ENCODE data around the gene TSHZ2.

The TSHZ2 gene

DNA sequence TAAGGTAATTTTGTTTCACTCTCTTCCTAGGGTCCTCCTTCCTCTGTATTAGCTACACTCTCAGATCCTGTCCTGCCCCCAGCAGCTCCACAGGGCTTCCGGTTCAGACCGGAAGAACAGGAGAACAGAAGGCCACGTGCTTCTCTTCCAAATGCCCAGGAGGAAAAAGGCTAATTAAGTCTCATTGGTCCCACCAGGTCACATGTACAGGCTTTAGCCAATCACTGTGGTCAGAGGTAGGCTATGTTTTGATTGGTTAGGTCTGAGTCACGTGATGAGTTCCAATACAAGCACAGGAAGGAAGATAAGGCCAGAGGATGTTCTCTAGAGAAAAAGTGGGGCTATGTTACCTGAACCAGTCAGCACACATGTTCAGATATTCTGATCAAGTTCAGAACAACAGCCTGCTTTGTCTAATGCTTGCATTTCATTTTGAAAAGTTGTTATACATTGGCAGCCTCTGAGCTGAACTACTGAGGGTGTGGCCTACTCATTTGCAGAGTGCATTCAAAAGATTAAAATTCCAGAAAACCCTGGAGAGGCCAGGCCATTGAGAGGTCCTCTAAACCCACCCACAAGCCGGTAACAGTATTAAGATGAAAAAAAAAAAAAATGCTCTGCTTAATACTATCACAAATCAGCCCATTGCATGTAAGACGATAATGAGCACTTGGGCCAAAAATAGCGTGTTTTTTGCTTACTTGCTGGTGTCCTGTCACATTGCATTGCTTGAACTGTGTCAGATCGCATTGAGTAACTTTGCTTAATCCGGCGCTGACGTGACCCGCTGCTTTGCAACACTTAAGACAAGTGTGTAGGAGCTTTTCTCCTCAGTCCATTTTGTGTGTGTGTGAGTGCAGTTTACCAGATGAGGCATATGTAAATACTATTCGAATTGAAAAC, 170.3 kb downstream of the TSHZ2 start:
- Histone ChIP-seq H3K27ac (no peak overlapping the region), H3K4me1 (peaks cover 9 to 20% (median 14%) of the 10 kb centered on the region in 10 experiments; a peak in 17 of 20 replicates), H4K20me1 (no peaks in the 10 kb centered on the region), H3K9ac (no peak overlapping the region), H3K4me2 (no peak overlapping the region), H3K27me3 (no peaks in the 10 kb centered on the region), H3K9me3 (replicated peaks in 1 of 11) (peaks cover 0 to 14% (median 8%) of the 10 kb centered on the region in 11 experiments; a peak in 10 of 22 replicates), H3K4me3 (no peak overlapping the region), H3K36me3 (no peaks in the 10 kb centered on the region)
- no peak for TF ChIP-seq Cebpa-rat (IDR thresholded peaks at IDR 0.05)

DNA sequence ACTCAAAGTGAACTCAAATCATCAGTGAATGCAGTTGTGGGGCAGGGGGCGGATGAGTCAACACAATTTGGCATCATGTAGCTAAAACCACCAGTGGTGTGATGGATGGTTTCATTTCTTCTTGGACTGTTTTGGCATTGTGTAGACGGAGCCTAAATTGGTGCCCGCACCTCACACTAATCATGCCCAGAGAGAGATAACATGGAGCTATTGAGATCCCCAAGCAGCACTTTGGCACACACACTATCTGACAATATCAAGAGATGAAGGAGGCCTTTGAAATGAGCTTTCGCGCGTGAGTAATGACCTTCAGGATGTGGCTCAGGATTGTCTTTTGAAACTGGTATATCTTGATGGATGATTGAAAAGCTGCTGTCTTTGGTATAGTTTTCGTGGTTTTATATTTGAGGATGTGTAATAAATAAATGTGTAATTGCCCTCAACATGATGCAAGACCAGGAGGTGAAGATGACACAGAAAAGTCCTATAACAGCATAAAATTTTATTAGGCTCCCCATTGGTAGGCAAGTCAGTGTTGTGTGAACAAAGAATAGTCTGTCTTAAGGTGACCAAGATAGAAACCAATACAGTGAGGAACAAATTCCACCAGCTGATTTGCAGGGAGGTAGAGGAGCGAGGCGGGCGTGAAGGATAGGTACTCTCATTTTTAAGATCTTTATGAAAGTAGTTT, 174.2 kb downstream of the TSHZ2 start:
- Histone ChIP-seq H3K36me3 (no peaks in the 10 kb centered on the region), H3K27ac (peak overlapping the region in 6 of 11 experiments; percentile 4 to 69 (median 43); a peak in 9 of 22 replicates), H3K4me2 (peak overlapping the region in 10 of 11 experiments; percentile 25 to 49 (median 40); a peak in 19 of 22 replicates), H3K9ac (peak overlapping the region in 1 of 11 experiments; percentile 14; a peak in 1 of 22 replicates), H3K4me3 (no peak overlapping the region), H3K27me3 (no peaks in the 10 kb centered on the region), H3K4me1 (peaks cover 9 to 35% (median 28%) of the 10 kb centered on the region in 10 experiments; a peak in 18 of 20 replicates), H3K9me3 (replicated peaks in 1 of 11) (peaks cover 0 to 14% (median 8%) of the 10 kb centered on the region in 11 experiments; a peak in 10 of 22 replicates), H4K20me1 (no peaks in the 10 kb centered on the region)
- TF ChIP-seq Cebpa-rat (IDR thresholded peaks at IDR 0.05), result peak in 2 of 11 experiments; percentile 12 to 39; a peak in 2 of 22 replicates

DNA sequence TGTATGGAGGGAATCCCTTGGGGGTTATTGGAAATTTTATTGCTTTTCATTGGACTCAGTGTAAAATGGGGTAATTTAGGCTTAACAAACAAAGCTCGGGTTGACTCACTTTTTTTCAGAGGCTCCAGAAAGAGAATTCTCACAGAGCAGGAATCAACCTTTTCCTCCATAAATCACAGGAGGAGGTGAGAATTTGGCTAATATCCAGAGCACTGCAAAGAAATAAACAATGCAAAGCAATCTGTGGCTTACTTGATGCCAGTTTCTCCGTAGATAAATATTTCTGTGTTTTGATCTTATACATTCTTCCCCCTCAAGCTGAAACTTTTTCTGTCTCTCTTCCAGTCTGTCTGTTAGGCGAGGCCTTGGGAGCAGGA, 176.6 kb downstream of the TSHZ2 start:
- no peaks in the 10 kb centered on the region for H3K27me3 ChIP-seq
- H3K4me1 ChIP-seq, result peaks cover 9 to 35% (median 28%) of the 10 kb centered on the region in 10 experiments; a peak in 18 of 20 replicates
- H3K27ac ChIP-seq, result no peak overlapping the region; a peak in 1 of 22 replicates
- H4K20me1 ChIP-seq, result no peaks in the 10 kb centered on the region
- no peak overlapping the region for H3K4me3 ChIP-seq
- H3K9me3 ChIP-seq (replicated peaks in 1 of 11), result 0 out of 22 replicates have a peak, but pooled peaks cover 0 to 4% (median 0%) of the 10 kb centered on the region in 11 experiments
- H3K9ac ChIP-seq, result no peak overlapping the region
- TF ChIP-seq Cebpa-rat (IDR thresholded peaks at IDR 0.05), result no peak
- no peaks in the 10 kb centered on the region for H3K36me3 ChIP-seq
- H3K4me2 ChIP-seq, result peak overlapping the region; percentile 0 to 65 (median 46); a peak in 19 of 22 replicates

DNA sequence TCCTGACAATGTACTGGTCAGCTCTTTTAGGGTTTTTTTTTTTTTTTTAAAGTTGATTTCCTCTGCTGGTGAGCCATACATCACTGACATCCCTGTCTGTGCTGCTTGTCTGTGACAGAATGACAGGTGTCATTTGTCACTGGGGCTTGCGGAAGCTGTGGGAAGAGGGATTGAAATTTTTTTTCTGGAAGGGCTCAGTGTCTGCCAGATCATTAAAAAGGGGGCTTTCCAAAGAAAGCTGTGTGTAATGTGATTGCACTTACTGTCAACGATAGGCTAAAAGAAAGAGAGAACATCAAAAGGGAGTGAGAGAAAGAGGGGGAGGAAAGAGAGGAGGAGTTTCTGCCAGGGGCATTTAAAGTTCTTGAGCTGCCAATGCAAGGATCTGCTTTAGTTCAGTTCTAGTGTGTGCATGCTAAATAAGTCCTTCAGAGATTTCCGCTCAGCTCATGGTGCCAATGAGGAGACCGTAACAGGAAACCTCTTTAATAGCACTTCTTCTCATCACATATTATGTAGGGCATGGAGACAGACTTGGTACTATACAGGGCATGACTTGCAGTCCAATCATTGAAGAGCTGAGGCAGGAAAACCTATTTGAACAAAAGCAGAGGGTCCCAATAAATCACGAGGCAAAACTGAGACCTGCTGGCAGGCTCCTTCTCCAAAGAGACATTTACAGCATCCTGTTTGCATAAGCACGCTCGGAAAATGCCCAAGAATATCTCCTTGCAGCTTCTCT, 177.2 kb downstream of the TSHZ2 start:
- Histone ChIP-seq H3K9me3 (replicated peaks in 1 of 11) (no peaks in the 10 kb centered on the region), H3K4me3 (no peak overlapping the region), H3K9ac (no peak overlapping the region), H3K36me3 (no peaks in the 10 kb centered on the region), H3K27me3 (no peaks in the 10 kb centered on the region), H3K4me2 (peak overlapping the region; percentile 0 to 65 (median 46); a peak in 20 of 22 replicates), H4K20me1 (no peaks in the 10 kb centered on the region), H3K27ac (no peak overlapping the region; a peak in 1 of 22 replicates), H3K4me1 (peaks cover 9 to 35% (median 28%) of the 10 kb centered on the region in 10 experiments; a peak in 18 of 20 replicates)
- no peak for TF ChIP-seq Cebpa-rat (IDR thresholded peaks at IDR 0.05)

DNA sequence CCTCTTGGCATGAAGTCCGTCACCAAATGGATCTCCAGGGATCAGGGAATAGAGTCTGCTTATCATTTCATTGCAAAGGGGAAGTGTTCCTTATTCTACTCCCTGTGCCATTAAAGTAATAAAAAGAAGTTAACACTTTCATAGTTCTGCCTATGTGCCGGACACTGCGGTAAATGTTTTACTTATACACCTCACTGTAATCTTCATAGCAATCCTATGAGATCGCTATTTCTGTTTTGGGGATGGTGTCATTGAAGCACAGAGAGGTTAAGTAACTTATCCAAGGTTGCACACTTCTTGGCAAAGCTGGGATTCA, 177.7 kb downstream of the TSHZ2 start:
- no peaks in the 10 kb centered on the region for H4K20me1 ChIP-seq
- no peak overlapping the region for H3K4me3 ChIP-seq
- peaks cover 9 to 35% (median 28%) of the 10 kb centered on the region in 10 experiments; a peak in 18 of 20 replicates for H3K4me1 ChIP-seq
- peak overlapping the region in 9 of 11 experiments; percentile 26 to 65 (median 47); a peak in 14 of 22 replicates for H3K4me2 ChIP-seq
- H3K36me3 ChIP-seq, result no peaks in the 10 kb centered on the region
- H3K9me3 ChIP-seq (replicated peaks in 1 of 11), result no peaks in the 10 kb centered on the region
- TF ChIP-seq Cebpa-rat (IDR thresholded peaks at IDR 0.05), result no peak
- H3K9ac ChIP-seq, result no peak overlapping the region
- no peak overlapping the region for H3K27ac ChIP-seq
- no peaks in the 10 kb centered on the region for H3K27me3 ChIP-seq

DNA sequence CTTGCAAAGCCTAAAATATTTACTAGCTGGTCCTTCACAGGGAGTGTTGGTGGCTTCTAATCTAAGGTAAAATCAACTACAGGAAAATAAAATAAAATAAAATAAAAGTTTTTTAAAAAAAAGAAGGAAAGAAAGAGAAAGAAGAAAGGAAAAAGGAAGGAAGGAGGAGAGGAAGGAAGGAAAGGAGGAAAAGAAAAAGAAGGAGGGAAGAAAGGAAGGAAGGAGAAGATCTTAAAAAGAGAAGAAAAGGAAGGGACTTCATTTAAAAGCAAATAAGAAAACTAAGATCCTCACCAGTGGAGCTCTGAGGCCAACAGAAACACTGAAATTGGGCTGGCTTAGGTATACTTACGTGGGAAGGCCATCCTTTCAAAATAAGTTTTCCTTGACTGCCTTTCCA, 178.4 kb downstream of the TSHZ2 start:
- Histone ChIP-seq H3K4me2 (no peak overlapping the region), H4K20me1 (no peaks in the 10 kb centered on the region), H3K27ac (no peak overlapping the region), H3K4me3 (no peak overlapping the region), H3K9ac (no peak overlapping the region), H3K27me3 (no peaks in the 10 kb centered on the region), H3K4me1 (peaks cover 9 to 31% (median 26%) of the 10 kb centered on the region in 10 experiments; a peak in 18 of 20 replicates), H3K36me3 (no peaks in the 10 kb centered on the region), H3K9me3 (replicated peaks in 1 of 11) (no peaks in the 10 kb centered on the region)
- no peak for TF ChIP-seq Cebpa-rat (IDR thresholded peaks at IDR 0.05)

DNA sequence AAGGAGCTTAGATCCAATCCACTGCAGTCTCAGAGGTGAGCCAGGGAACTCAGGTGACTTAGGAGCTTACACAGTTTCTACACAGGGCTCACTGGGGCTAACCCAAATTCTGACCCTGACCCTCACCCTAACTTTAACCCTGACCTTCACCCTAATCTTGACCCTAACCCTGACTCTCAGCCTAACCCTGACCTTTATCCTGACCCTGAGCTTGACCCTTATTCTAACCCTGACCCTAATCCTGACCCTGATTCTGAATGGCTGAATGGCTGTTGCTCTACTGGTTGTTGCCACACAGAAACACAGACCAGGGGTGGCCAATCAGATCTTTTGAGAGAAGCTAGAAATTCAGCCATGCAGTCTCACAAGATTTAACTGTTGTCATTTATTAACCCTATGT, 180.1 kb downstream of the TSHZ2 start:
- Histone ChIP-seq H3K9me3 (replicated peaks in 1 of 11) (no peaks in the 10 kb centered on the region), H4K20me1 (no peaks in the 10 kb centered on the region), H3K9ac (no peak overlapping the region)

DNA sequence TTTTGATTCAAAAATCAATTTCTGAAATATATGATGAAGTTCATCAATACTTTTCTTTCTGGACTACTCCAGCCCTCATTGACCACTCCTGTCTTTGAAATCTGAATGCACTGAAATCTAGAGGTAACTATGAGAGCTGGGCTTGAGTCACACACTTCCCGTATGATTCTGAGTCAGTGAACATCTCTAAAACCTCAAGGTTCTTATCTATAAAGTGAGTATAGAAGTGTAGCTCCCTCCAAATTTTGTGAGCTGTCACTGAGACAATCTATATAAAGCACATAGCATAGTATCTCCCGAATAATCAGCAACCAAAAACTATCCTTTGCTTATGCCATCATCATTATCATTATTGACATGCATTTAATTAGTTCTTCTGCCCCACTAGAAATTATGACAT, 182.4 kb downstream of the TSHZ2 start:
- Histone ChIP-seq H3K36me3 (no peaks in the 10 kb centered on the region), H3K4me2 (no peak overlapping the region), H3K9me3 (replicated peaks in 1 of 11) (no peaks in the 10 kb centered on the region), H4K20me1 (no peaks in the 10 kb centered on the region), H3K4me1 (peaks cover 0 to 6% (median 3%) of the 10 kb centered on the region in 10 experiments; a peak in 15 of 20 replicates), H3K27ac (no peak overlapping the region), H3K4me3 (no peak overlapping the region), H3K9ac (no peak overlapping the region), H3K27me3 (no peaks in the 10 kb centered on the region)
- TF ChIP-seq Cebpa-rat (IDR thresholded peaks at IDR 0.05), result no peak

More for the DNA sequence above, 180.1 kb downstream of the TSHZ2 start:
- Histone ChIP-seq H3K27ac (no peak overlapping the region), H3K36me3 (no peaks in the 10 kb centered on the region), H3K4me1 (peaks cover 0 to 19% (median 11%) of the 10 kb centered on the region in 10 experiments; a peak in 16 of 20 replicates), H3K4me3 (no peak overlapping the region), H3K4me2 (no peak overlapping the region), H3K27me3 (no peaks in the 10 kb centered on the region)
- no peak for TF ChIP-seq Cebpa-rat (IDR thresholded peaks at IDR 0.05)

Measured in BLaER1 treated with 17β-estradiol and CSF1 and Interleukin-3, amounts not matched to agents 10 nM and 100 nM (cell line).